PFSK-1 (cell line): ENCODE measurements around the gene MIOX.

Experiments used
- FOXP2 ChIP-seq: optimal IDR thresholded peaks from 2 replicates; pipeline ENCODE3; 2011; ENCODE audit warnings: borderline replicate concordance, control low read depth, inconsistent platforms; ENCODE audit not compliant: insufficient read depth; ENCODE audit errors: extremely low read length, extremely low read depth
- POLR2AphosphoS5 ChIP-seq: IDR thresholded peaks from 2 replicates; pipeline ENCODE4 v1.6.1; 2012; ENCODE audit warnings: low read depth, mild to moderate bottlenecking, control low read depth, low read length, moderate library complexity
- SIN3A ChIP-seq: IDR thresholded peaks from 2 replicates; pipeline ENCODE4 v1.6.1; 2012; ENCODE audit warnings: mild to moderate bottlenecking, low read length, moderate library complexity, borderline replicate concordance; ENCODE audit not compliant: insufficient read depth
- TAF1 ChIP-seq: IDR thresholded peaks from 2 replicates; pipeline ENCODE4 v1.6.1; 2012; ENCODE audit warnings: low read length, control low read depth, borderline replicate concordance; ENCODE audit not compliant: insufficient read depth
- TF ChIP-seq, protein P1 (sequence below), 2 experiments: IDR thresholded peaks; 2 replicates each; pipeline versions ENCODE4 v1.6.1 to v1.8.0; 2011 to 2012; ENCODE audit warnings: low read depth in 2 of 2, low read length in 2 of 2, control low read depth in 1 of 2, inconsistent platforms in 1 of 2, mild to moderate bottlenecking in 1 of 2, moderate library complexity in 1 of 2; ENCODE audit not compliant: insufficient read depth in 1 of 2

MIOX gene

DNA sequence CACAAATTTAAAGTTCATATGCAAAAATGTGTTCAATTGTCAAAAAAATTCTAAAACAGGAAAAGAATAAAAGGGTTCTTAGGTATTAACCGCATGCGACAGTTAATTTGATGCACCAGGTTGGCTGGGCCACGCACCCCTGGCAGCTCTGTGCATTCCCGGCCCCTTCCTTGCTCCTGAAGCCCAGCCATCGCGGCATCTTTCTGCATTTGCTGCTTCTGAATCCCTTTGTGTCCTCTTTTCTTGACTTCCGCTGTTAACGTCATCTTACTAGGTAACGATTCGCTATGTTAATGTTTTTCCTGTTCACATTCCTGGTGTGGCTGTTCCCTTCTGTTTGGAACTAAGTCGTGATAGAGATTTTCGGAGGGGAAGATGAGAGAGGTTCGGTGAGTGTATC lies 51.1 kb downstream of the MIOX start:
- no peak for TF ChIP-seq POLR2AphosphoS5
- no peak for TF ChIP-seq FOXP2
- TF ChIP-seq SIN3A: no peak
- TF ChIP-seq TAF1: no peak
- TF ChIP-seq, protein P1, sequence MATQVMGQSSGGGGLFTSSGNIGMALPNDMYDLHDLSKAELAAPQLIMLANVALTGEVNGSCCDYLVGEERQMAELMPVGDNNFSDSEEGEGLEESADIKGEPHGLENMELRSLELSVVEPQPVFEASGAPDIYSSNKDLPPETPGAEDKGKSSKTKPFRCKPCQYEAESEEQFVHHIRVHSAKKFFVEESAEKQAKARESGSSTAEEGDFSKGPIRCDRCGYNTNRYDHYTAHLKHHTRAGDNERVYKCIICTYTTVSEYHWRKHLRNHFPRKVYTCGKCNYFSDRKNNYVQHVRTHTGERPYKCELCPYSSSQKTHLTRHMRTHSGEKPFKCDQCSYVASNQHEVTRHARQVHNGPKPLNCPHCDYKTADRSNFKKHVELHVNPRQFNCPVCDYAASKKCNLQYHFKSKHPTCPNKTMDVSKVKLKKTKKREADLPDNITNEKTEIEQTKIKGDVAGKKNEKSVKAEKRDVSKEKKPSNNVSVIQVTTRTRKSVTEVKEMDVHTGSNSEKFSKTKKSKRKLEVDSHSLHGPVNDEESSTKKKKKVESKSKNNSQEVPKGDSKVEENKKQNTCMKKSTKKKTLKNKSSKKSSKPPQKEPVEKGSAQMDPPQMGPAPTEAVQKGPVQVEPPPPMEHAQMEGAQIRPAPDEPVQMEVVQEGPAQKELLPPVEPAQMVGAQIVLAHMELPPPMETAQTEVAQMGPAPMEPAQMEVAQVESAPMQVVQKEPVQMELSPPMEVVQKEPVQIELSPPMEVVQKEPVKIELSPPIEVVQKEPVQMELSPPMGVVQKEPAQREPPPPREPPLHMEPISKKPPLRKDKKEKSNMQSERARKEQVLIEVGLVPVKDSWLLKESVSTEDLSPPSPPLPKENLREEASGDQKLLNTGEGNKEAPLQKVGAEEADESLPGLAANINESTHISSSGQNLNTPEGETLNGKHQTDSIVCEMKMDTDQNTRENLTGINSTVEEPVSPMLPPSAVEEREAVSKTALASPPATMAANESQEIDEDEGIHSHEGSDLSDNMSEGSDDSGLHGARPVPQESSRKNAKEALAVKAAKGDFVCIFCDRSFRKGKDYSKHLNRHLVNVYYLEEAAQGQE (IDR thresholded peaks at IDR 0.05; ENCODE audit: insufficient read depth in 1 of 2, low read depth in 2 of 2, low read length in 2 of 2): no peak
